GM19324 (cell line): ENCODE results near the gene OTOL1.
"Not testable (repeated sequence)": the region's sequence is repeated elsewhere in the genome, so short reads cannot be mapped to it uniquely, and the experiment has no call there.

Source experiments
- ATAC-seq: cut with Tn5 transposase; IDR thresholded peaks from one replicate; pipeline ENCODE4 v1.9.1; 2021; ENCODE audit warnings: mild to moderate bottlenecking, moderate library complexity; ENCODE audit not compliant: unreplicated experiment, low FRiP score

OTOL1 gene

DNA sequence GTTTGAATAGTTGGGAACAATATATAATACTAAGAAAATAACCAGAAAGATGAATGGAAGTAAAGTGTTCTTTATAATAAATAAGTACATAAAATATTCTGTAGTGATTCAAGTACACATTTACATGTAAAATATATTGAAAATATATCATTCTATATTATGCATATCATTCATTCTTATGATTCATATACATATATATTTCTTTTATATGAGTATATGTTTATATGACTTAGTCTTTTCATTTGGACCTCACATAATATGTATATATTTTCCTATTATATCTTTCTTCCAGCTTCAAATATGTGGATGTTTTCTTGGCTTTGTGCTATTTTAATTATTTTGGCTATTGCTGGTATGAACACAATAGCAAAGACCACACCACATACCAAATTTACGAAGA, at the start of gene OTOL1:
Gene OTOL1 (plus strand): TSS at position 301 of the 400 bp plus-strand sequence. CDS start 0 bp downstream, at position 301.
- no peak for ATAC-seq

DNA sequence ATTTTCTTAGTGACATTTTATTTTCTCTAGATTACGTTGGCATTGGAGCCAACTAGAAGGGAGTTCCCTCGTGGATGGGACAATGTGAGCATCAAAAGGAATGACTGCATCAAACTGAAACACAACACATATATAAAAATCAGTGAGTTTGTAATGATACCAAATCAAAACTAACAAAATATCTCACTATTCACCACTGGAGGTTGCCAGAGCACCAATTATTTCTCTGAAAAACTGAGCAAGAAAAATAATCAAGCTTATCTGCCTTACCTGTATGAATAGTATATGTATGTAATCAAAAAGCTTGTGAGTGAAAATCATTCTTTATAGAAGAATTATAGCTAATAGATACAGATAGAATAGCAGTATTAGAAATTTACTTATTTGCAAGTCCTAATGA, 46.8 kb upstream of the OTOL1 start:
- ATAC-seq = no peak

DNA sequence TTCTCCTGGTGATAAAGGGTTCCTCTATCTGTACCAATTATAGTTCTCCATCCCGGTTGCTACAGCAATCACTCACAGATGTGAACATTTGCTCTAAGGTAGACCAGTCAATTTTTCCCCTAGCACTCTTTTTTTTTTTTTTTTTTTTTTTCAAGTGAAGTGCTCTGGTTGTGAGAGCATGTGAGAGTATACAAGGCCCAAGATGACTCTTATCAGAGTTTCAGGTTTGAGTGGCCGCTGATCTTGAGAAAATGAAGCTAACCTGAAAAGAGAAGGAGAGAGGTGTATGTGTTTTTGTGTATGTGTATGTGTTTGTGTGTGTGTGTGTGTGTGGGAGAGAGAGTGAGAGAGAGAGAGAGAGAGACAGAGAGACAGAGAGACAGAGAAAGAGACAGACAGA, 44.4 kb upstream of the OTOL1 start:
- ATAC-seq = no peak

DNA sequence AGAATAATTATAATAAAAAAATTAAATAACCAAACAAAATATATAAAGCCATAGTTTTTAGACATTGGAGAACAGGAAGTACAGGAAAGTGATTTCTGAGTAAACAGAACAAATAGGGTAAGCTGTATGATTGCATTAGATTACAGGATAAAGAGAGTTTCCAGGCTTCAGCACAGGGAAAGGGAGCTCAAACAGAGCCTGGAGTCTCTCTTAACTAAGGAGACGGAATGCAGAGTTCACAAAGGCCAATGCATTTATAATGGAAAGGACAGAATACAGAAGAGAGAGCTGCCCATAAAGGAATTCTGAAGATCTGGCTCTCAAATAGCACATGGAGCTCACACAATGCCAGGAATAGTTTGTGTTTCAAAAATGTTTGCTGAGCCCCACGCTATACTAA, 42.0 kb upstream of the OTOL1 start:
- ATAC-seq = no peak

DNA sequence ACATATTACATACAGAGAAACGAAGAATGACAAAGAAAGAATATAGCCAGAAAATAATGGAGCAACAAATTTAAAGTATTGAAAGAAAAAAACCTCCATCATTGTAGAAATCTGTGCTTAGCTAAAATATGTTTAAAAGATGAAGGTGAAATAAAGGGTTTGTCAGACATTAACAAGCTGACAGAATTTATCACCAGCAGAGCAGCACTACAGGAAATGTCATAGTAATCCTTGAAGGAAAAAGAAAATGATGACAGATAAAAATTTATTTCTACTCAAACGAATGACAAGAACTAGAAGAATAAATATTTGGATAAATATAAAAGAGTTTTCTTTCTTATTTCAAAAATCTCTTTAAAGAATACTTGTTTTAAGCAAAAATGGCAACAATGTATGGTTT, 40.6 kb upstream of the OTOL1 start:
- no peak for ATAC-seq

DNA sequence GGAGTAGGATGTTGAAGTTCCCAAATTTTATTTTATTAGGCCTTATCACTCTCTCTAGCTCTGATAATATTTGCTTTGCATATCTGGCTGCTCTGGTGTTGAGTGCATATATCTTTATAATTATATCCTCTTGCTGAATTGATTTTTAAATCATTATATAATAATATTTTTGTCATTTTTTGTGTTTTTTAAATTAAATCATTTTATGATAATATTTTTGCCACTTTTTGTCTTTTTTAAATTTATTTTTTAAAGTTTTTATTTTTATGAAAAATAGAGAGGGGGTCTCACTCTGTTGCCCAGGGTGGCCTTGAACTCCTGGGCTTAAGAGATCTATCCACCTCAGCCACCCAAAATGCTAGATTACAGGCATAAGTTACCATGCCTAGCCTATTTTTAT, 34.5 kb upstream of the OTOL1 start:
- no peak for ATAC-seq

DNA sequence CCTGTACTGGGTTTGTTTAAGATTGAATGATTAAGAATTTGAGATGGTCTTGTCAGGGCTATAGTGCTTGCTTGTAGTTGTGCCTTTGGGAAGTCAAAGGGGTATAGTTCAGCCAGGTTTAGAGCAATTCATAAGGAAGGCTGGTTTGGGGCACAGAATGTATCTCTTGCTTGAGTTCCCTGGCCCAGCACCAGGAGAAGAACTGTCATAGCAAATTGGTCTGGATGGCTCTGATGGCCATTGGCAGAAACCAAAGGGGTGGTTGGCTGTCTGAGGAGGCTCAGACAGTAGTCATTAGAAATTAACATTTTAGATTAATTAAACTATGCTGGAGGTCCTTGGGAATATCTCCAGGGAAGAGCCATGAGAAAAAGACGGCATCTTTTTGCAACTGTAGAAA, 25.4 kb upstream of the OTOL1 start:
- ATAC-seq = no peak

DNA sequence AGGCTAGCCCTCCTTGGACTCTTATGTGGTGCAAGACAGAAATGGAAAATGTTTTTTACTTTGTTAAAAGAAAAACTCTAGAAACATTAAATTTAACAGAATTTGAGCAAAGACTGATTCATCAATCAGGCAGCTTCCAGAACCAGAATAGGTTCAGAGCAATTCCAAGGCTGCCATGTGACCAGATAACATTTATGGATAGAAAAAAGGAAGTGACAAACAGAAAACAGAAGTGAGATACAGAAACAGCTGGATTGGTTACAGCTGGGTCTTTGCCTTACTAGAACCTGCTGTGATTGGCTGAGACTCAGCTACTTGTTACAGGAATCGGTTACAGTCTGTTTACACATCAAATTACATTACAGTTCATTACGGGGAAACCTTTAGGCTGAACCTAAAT, 22.5 kb upstream of the OTOL1 start:
- ATAC-seq = no peak

DNA sequence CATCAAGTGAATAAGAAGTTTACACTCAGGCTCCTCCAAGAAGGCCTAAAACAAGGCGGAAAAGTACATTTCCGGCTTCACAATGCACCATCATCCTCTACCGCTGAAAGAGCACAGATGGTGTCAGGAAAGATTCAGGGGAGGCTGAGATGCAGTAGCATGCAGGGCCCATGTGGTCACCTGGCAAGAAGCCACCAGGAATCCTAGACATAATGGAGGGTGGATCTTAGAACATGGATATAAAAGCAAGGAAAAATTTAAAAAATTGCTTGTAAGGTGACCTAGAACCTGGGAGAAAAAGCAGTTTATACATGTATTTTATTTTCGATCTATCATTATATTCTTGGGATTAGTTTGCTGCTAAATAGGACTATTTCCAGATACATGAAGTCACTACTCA, 21.9 kb upstream of the OTOL1 start:
- no peak for ATAC-seq

DNA sequence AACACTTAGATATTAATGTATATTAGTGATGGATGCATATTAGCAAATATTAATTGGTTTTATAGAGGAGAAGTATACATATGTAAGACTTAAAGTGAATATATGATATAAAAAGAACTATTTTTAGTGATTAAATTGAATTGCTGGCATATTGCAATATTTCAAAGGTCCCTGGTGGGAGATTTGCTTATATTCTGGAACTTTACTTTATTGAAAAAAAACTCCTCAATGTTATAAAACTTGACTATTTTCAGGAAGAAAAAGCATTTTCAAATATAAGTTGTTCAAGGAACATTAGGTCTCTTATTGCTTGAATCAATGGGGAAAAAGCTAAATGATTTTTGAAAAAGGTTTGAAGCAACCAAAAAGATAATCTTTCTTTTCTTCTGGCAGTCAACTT, 21.4 kb upstream of the OTOL1 start:
- no peak for ATAC-seq

DNA sequence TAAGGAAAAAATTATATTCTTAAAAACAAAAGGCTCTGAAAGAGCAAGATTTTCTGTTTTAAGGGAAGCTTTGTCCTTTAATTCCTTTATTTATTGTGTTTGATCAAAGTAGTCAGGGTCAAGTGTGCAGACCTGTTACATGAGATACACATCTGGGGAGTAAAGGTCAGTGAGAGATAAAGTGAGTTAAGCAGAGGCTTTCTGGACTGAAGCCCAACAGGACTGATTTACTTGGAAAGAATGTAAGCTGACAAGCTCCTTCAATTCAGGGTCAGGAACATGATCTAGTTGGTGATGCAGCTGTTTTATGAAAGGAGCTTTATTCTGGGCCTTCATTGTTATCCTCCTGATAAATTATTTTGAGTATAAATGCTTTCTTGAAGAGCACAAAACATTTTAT, 20.7 kb upstream of the OTOL1 start:
- ATAC-seq = no peak

DNA sequence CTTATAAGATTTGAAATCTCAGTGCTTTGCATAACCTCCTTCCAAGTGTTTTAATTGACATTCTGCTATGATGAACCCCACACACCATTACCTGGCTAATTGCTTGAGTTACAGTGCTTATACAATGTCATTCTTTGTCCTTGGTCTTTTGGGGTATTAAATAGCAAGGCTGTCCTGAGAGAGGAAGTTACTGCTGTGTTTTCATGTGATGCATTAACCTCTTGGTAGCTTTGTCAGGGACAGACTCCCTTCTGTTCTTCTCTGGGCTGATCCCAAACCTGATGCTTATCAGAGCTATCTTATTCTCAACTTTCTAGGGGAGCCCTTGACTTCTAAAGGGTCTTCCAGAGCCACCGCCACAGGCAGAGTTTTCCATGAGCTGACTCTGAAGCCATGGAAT, 12.4 kb upstream of the OTOL1 start:
- ATAC-seq = no peak

DNA sequence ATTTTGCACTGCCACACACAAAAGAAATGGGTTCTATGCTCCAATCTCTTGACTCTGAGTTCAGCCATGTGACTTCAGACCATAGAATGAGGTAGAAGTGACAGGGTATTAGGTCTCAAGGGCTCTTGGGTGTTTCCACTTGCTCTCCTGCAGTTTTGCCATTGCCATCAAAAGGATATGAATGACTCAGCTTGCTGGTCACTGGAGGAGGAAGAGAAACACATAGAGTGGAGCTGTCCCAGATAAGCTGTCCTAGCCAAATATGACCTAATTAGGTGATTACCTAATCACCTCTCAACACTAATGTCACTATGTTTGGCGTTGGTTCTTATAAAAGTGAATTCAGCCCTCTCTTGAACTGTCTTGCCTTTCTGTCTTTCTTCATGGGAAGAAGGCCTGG, 8.3 kb upstream of the OTOL1 start:
- ATAC-seq = not testable (repeated sequence)

DNA sequence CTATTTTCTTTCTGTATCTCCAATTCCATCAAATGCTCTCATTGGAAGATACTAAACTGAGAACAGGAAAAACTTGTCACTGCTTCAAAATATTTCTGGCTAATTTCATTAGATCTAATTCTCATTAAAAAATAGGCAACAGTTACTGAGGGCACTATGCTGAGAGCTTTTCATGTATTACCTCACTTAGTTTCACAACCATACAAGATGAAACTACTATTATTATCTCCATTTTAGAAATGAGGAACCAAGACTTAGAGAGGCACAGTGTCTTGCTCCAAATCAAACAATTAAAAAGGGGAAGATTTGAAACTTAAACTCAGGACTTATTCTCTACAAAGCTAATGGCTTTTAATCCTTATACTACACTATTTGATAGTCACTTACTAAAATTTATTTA, 7.2 kb upstream of the OTOL1 start:
- ATAC-seq = peak; percentile 98

DNA sequence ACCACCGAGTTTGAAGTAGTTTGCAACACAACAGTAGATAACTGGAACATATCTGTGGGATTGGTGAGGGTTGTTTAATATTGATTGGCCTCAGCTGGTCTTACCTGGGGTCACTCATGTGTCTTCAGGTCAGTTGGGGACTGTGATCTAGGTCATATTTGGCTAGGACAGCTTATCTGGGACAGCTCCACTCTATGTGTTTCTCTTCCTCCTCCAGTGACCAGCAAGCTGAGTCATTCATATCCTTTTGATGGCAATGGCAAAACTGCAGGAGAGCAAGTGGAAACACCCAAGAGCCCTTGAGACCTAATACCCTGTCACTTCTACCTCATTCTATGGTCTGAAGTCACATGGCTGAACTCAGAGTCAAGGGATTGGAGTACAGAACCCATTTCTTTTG, 5.8 kb upstream of the OTOL1 start:
- not testable (repeated sequence) for ATAC-seq

DNA sequence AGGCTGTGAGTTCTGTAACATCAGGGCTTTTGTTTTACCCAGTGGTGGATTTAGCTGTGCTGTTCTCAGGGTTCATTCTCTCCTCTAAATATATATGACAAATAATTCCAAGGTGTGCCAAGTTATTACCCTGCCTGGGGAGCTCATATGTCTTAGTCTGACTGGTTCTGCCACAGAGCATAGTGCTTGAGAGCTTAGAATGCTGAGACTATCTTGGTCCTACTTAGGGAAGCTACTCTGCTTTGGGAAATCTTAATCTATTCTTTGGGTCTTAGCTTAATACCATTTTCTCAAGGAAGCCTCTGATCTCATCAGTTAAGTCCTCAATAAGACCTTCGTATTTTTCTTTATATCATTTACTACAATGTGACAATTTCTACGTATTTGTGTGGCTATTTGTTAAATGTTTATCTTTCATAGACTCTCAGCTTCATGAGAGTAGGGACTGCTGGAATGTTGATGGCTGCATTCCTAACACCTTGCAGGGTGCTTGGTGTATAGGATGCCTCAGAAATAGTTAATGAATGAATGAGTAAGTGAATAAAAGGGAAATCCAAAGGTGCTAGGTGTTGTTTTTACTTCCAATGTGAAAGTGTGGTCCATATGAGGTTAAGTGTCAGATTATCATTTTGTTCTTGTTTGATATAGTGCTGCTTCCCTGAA, 1.8 kb downstream of the OTOL1 start:
- no peak for ATAC-seq

DNA sequence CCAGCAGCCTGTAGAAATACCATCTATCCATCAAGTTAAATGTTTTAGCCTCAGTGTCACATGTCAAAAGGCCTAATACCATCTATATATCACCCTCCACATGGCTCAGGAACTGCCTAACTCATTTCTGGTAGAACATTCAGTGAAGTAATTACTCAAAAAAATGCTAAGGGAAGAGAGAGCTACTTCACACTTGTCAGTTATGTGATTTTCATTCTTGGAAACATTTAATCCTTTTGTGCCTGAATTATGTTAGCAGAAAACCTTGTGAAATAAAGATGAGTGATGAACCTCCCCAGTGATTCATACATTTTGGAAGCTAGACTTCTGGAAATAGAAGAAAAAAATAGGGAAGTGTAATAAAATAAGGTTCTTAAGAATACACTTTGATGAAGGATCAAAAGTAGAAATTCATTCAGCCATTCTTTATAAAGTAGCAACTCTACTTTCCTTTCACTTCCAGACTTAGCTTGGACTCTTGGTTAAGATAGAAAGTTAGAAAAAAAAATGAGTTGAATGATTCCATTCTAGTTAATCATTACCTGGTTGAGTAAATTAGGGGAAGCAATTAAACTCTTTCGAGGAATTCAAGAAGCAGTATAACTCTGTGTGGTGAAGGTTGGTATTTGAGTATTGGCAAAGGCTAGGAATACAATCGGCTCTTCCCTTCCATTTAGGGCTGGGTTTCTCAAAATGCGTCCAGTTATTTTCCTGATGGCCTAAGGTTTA, 3.6 kb downstream of the OTOL1 start:
- ATAC-seq = no peak

DNA sequence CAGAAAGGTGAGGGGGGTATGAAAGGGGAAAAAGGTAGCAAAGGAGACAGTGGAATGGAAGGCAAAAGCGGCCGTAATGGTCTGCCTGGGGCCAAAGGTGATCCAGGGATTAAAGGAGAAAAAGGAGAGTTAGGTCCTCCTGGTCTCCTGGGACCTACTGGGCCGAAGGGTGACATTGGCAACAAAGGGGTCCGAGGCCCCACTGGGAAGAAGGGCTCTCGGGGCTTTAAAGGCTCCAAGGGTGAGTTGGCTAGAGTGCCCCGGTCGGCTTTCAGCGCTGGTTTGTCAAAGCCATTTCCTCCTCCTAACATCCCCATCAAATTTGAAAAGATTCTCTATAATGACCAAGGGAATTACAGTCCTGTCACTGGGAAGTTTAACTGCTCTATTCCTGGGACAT, 6.7 kb downstream of the OTOL1 start:
- no peak for ATAC-seq

DNA sequence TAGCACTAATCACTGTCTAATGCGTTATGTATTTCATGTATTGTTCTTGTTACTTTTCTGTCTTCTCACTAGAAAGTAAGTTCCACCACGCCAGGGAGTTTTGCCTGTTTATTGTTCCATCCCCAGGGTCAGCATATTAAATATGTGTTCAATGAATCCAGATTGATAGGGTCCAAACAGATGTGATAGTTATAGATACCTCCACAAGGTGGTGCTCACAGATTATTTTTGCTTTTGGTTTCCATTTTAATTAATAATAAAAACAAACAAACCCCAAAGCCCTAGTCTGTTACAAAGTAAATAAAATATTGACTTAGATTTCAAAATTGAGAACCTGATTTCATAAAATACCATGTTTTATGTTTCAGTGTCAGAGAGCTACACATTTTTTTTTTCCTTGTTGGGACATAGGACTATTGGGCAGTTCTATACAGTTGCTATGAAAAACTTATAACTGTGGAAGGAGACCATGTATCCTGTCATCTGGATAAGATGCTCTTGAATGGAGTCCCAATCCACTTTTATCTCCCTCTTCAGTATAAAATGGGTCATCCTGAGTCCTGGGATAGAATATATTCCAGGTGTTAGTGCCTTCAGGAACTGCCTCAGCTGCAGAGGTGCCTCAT, 12.4 kb downstream of the OTOL1 start:
- no peak for ATAC-seq

DNA sequence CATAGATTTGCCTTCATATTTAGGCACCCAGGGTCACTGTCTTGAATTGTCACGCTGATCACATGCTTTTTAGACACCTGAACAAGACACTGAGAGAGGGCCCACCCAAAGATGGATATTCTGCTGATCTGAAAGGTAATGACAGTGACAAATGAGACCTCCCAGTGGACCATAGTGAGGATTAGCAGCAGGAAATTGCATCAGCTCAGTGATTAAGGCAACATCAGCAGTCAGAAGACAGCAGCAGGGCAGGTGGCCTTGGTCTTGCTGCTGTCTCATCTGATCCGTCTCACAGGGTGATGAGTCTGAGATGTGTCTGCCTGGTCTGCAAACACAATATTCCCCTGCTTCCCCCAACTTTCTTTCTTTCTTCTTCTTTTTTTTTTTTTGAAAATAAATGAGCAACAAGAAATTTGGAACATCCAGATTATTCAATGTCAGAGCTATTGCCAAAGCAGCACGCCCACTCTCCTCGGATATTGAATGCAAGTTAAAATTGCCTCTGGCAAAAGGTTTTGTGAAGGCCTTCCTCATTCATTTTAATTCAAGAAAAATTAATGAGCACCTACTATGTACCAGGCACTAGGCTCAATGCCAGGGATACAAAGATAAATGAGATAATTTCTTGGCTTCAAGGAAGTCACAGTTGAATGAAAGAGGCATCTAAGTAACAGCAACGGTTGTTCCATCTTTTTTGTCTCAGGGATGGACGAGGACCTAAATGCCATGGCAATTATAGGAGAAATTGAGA, 14.1 kb downstream of the OTOL1 start:
- ATAC-seq = no peak

DNA sequence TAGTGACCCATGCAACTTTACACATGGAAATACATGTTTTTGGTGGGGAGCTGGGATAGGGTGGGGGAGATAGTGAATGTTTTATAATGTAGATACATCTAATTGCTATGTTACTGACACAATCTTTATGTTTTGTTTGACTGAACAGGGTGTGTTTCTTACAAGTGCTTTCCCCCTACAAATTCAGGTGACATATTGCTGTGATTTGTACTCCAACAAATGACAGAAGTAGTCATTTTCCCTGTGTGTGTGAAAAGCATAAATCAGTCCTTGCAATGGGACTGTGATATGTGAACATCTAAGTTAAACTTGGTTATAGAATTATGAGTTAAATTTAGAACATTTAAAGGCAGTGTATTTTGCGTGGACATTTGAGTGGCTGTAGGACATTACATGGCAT, 27.3 kb downstream of the OTOL1 start:
- no peak for ATAC-seq
